ENCODE measurements around the gene CLMP.

GRCh38 chr11:123103326-123103980, 91.6 kb downstream of the CLMP start:
- TF ChIP-seq, protein P1, sequence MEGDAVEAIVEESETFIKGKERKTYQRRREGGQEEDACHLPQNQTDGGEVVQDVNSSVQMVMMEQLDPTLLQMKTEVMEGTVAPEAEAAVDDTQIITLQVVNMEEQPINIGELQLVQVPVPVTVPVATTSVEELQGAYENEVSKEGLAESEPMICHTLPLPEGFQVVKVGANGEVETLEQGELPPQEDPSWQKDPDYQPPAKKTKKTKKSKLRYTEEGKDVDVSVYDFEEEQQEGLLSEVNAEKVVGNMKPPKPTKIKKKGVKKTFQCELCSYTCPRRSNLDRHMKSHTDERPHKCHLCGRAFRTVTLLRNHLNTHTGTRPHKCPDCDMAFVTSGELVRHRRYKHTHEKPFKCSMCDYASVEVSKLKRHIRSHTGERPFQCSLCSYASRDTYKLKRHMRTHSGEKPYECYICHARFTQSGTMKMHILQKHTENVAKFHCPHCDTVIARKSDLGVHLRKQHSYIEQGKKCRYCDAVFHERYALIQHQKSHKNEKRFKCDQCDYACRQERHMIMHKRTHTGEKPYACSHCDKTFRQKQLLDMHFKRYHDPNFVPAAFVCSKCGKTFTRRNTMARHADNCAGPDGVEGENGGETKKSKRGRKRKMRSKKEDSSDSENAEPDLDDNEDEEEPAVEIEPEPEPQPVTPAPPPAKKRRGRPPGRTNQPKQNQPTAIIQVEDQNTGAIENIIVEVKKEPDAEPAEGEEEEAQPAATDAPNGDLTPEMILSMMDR (conservative IDR thresholded peaks at IDR 0.05), result peak; percentile 82
- TF ChIP-seq EZH2 (IDR thresholded peaks at IDR 0.05; ENCODE audit: low read depth), result no peak
